Measurements from ENCODE around the gene ASMT.
"Not testable (repeated sequence)": the region's sequence is repeated elsewhere in the genome, so short reads cannot be mapped to it uniquely, and the experiment has no call there.

The ASMT gene, protein sequence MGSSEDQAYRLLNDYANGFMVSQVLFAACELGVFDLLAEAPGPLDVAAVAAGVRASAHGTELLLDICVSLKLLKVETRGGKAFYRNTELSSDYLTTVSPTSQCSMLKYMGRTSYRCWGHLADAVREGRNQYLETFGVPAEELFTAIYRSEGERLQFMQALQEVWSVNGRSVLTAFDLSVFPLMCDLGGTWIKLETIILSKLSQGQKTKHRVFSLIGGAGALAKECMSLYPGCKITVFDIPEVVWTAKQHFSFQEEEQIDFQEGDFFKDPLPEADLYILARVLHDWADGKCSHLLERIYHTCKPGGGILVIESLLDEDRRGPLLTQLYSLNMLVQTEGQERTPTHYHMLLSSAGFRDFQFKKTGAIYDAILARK

GRCh38 chrX:1614927-1615326 lies at the start of gene ASMT:
TSS of gene ASMT (plus strand) at chrX:1615059. CDS start at chrX:1615200, 141 bp downstream.
- no peak for DNase-seq

GRCh38 chrX:1574181-1574580 lies 40.7 kb upstream of the ASMT start:
- not testable (repeated sequence) for DNase-seq

GRCh38 chrX:1576201-1576992 lies 38.5 kb upstream of the ASMT start:
- no peak for DNase-seq

DNA sequence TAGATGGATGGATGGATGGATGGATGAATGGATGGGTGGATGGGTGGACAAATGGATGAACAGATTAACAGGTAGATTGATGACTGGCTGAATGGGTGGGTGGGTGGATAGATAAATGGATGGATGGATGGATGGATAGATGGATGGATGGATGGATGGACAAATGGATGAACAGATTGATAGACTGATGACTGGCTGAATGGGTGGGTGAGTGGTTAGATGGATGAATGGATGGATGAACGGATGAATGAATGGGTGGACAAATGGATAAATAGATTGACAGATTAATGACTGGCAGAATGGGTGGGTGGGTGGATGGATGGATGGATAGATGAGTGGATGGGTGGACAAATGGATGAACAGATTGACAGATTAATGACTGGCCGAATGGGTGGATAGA lies 37.0 kb upstream of the ASMT start:
- no peak for DNase-seq

DNA sequence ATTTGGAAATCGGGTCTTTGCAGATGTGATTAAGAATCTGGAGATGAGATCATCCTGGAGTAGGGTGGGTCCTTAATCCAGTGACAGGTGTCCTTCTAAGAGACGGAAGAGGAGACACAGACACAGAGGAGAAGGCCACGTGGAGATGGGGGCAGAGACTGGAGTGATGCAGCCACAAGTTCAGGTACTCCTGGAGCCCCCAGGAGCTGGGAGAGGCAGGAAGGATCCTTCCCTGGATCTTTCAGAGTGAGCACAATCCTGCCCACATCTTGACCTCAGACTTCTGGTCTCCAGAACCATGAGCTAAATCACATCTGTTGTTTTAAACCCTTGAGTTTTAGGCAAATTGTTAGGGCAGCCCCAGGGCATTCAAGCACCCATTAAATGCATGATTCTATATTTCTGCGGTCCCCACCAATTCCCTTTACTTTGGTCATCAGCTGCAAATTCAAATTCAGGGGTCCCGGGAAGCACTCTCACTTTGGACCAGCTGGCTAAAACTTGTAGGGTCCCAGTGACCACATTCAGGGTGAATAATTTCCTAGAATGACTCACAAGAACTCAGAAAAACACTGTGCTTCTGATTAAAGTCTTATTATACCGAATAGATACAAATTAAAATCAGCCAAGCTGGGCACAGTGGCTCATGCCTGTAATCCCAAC lies 36.2 kb upstream of the ASMT start:
- DNase-seq: no peak

GRCh38 chrX:1581132-1581531 lies 33.7 kb upstream of the ASMT start:
- peak; percentile 59 for DNase-seq

DNA sequence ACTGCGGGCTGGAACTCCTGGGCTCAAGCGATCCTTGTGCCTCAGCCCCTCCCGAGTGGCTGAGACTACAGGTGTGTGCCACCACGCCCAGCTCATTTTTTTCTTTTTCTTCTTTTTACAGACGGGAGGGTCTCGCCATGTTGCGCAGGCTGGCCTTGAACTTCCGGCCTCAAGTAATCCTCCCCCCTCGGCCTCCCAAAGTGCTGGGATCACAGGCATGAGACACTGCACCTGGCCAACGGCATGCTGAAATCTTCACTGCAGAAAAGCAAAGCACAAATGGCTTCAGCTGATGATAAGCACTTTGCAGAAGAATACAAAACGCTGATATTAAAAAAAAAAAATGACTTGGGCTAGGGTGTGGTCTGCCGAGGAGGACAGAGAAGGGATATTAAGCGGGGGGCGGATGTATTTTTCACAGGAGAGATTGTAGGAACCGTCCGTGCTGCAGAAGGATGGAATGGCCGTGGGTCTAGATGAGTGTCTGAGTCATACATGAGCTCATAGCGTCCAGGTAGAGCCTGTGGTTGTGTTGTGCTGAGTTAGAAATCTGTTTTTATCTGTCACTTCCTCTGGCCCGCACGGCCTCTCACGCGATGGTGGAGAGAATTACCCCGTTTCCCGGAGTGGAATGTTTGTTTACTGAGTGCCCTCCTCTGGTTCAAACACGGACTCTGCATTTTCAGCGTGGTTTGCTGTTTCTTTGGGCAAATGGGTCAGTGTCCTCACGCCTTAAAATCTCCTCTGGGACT lies 32.0 kb upstream of the ASMT start:
- peak; percentile 56 for DNase-seq

DNA sequence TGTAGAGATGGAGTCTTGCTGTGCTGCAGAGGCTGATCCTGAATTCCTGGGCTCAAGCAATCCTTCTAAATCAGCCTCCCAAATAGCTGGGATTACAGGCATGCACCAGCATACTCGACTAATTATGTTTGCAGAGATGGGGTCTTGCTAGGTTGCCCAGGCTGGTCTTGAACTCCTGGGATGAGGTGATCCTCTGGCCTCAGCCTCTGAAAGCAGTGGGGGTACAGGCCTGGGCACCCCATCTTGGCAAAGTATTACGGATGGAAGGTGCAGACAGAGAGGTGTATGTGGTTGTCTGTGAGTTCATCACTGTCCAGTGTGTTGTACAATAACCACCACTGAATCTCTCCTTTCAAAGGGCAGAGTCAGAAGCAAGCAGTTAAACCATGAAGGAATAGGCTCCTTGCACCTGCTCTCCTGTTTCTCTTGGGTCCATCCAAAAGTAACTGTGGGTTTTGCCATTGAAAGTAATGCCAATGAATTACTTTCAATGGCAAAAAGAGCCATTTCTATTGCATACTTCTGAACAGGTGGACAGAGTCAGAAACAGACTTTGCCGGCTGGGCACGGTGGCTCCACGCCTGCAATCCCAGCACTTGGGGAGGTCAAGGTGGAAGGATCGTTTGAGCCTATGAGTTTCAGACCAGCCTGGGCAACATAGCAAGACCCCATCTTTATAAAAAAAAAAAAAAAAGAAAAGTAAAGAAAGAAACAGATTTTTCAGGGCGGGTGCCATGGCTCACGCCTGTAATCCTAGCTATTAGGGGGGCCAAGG lies 30.4 kb upstream of the ASMT start:
- no peak for DNase-seq

- DNase-seq: no peak
Observed at GRCh38 chrX:1587161-1587560, 27.7 kb upstream of the ASMT start.

DNA sequence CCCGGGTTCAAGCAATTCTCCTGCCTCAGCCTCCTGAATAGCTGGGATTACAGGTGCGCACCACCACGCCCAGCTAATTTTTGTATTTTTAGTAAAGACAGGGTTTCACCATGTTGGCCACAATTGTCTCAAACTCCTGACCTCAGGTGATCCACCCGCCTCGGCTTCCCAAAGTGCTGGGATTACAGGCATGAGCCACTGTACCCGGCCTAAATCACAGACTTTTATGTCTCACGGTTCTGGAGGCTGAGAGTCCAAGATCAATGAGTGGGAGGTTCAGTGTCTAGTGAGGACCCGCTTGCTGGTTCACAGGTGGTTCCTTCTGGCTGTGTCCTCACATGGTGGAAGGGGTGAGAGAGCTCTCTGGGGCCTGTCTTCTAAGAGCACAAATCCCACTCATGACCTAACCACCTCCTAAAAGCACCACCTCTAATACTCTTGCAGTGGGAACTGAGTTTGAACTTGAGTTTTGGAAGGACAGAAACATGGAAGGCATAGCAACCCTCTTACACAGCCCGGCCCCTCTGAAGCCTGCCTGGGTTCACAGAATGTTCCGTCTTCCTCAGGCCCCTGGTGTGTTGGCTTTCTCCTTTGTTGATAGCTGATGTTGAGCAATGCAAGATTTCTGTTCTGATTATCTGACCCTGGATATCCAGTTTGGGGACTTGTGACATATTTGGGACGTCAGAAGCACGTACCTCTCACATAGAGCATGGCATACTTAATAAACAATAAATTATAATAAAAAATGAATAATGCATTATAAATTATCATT lies 25.3 kb upstream of the ASMT start:
- no peak for DNase-seq

DNA sequence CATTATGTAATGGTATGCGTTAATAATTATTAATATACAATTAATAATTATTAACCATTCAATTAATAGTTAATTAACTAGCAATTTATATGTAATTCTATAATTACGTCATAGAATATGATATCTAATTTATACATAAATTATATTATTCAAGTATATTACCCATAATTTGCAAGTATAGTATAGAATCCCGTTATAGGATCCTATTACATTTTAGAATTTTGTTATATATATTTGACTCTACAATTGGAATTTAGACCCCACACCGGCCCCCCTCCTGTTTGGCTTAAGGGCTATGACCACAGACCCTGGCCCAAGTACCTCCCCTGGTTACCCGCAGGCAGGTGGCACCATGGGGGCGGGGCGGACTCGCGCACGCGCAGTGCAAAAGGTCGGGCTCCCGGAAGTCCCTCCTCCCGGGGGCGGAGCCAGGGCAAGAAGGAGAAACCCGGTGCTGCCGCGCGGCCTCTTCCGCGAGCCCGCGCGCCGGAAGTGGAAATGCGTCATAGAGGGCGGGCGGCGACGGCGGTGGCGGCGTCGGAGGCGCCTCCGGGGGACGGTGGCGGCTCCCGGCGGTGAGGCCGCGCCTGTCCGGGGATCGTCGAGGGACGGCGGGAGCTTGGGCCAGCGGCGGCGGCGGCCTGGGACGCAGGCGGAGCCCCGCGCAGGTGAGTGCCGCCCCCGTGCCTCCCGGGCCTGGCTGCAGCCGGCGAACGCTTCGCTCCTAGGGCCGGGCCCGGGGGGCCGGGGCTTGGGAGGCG lies 23.6 kb upstream of the ASMT start, which contains the start of gene AKAP17A:
AKAP17A (plus strand) TSS at position 503 of the 761 bp plus-strand sequence. CDS start 1,859 bp downstream, outside the sequence.
- DNase-seq: peak; percentile 98

GRCh38 chrX:1591863-1592469 lies 22.9 kb upstream of the ASMT start:
- DNase-seq: peak; percentile 11

DNA sequence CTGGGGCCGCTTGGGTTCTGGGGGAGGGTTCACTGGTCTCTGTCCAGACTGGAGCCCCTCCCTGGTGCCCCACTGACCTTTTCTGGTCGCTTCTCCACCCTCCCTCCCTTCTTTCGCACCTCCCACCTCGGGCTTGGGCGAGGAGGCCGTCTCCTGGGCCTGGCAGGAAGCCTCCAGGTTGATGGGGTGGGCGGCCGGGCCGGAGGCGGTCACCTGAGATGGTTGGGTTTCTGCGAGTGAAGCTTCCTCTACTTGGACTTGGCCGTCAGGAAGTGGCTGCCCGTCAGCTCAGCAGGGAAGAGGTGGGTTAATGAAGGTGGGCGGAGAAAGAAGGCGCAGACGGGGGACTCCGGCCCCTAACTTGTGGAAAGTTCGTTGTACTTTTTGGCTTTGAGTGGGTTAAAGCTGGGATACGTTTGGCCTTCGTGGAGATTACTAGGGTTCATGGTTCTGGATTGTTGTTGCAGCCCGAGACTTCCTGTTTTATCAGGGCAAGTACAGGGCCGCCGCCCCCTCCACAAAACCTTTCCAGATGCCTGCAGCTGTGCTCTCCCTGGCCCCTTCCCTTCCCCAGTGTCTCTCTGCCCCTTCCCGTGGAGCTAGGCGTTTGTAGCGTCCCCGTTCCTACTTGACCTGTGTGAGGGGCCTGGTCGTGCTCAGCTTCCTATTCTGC lies 22.3 kb upstream of the ASMT start:
- peak; percentile 10 for DNase-seq

GRCh38 chrX:1593286-1594271 lies 21.3 kb upstream of the ASMT start:
- no peak for DNase-seq

- DNase-seq: no peak
Observed at GRCh38 chrX:1595711-1596060, 19.2 kb upstream of the ASMT start.

DNA sequence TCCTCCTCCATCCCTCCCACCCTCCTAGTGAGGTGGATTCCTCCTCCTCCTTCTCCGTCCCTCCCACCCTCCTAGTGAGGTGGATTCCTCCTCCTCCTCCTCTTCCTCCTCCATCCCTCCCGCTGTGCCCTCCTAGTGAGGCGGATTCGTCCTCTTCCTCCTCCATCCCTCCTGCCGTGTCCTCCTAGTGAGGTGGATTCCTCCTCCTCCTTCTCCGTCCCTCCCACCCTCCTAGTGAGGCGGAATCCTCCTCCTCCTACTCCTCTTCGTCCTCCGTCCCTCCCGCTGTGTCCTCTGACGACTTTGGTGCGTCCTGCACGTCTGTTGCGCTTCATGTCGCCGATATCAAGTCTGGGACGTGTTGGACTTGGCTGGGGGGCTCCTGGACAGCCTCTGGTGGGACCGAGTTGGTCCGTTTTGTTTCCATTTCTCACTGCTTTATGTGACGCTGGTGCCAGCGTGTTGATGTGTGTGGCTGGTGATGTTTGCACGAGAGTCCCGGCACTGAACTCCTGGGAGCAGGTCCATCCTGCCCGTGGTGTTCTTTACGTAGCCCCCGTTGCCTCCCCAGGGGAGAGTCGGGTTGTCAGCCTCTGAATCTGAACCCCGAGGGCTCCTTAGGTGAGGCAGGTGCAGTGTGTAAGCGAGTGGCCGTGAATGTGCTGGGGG lies 18.0 kb upstream of the ASMT start:
- no peak for DNase-seq

- no peak for DNase-seq
Observed at GRCh38 chrX:1597345-1598020, 17.4 kb upstream of the ASMT start.

Measured in stimulated activated CD4-positive, alpha-beta T cell treated with anti-CD3 and anti-CD28 coated beads, Interleukin-4, amount 100 ng/mL, for 1 hour (primary cell).